CD14-positive monocyte (primary cell): ENCODE data around the gene CNTN1. TPM values are rescaled to one million over a fixed set of nuclear protein-coding genes. Genes with fewer than 3 reads are reported as not detected.

ENCODE experiments used
- DNase-seq, 3 donors: peaks; one replicate each; pipeline ENCODE4 v3.0.0-alpha.2; 2011 to 2022
- H2AFZ ChIP-seq: 2 replicates; pipeline ENCODE4 v1.6.0; 2012; ENCODE audit warnings: mild to moderate bottlenecking, low read depth, low read length, inconsistent platforms; ENCODE audit not compliant: insufficient read depth, poor library complexity, severe bottlenecking
- H3K27ac ChIP-seq, 2 donors: 1 replicate in 1 of 2; 2 replicates in 1 of 2; pipeline ENCODE4 v1.5.1; 2012 to 2013; ENCODE audit warnings: low read length in 2 of 2, control low read depth in 1 of 2, inconsistent platforms in 1 of 2, low read depth in 1 of 2, mild to moderate bottlenecking in 1 of 2
- H3K27me3 ChIP-seq, 2 donors: one replicate each; pipeline versions ENCODE4 v1.6.0 to v1.6.1; 2011 to 2013; ENCODE audit warnings: low read length in 2 of 2; ENCODE audit not compliant: control insufficient read depth in 2 of 2, insufficient read depth in 2 of 2
- H3K36me3 ChIP-seq, 2 donors: replicated peaks in 1 of 2; 1 replicate in 1 of 2; 2 replicates in 1 of 2; pipeline versions ENCODE4 v1.5.1 to v1.6.1; 2012 to 2013; ENCODE audit warnings: low read length in 2 of 2, control low read depth in 1 of 2, inconsistent platforms in 1 of 2, mild to moderate bottlenecking in 1 of 2; ENCODE audit not compliant: insufficient read depth in 2 of 2, control insufficient read depth in 1 of 2
- H3K4me1 ChIP-seq, 2 donors: 1 replicate in 1 of 2; 2 replicates in 1 of 2; pipeline versions ENCODE4 v1.5.1 to v1.6.1; 2012 to 2013; ENCODE audit warnings: low read length in 2 of 2, control low read depth in 1 of 2, inconsistent platforms in 1 of 2, mild to moderate bottlenecking in 1 of 2, moderate library complexity in 1 of 2; ENCODE audit not compliant: insufficient read depth in 2 of 2, control insufficient read depth in 1 of 2
- H3K4me2 ChIP-seq: replicated peaks from 2 replicates; pipeline ENCODE3; 2012; ENCODE audit warnings: low read length, moderate library complexity, mild to moderate bottlenecking; ENCODE audit not compliant: poor library complexity, severe bottlenecking; ENCODE audit errors: extremely low read depth
- H3K4me3 ChIP-seq, 3 experiments: fragments of 200-600 bp in 1 of 3; sonication (generic) in 1 of 3; replicated peaks in 1 of 3; 1 replicate in 2 of 3; 2 replicates in 1 of 3; pipeline ENCODE4 v1.5.1; 2011 to 2013; ENCODE audit warnings: low read length in 3 of 3, mild to moderate bottlenecking in 3 of 3, control low read depth in 2 of 3, low read depth in 2 of 3, inconsistent platforms in 1 of 3, moderate library complexity in 1 of 3
- H3K79me2 ChIP-seq: 2 replicates; pipeline ENCODE4 v1.6.0; 2012; ENCODE audit warnings: mild to moderate bottlenecking, control low read depth, inconsistent platforms, low read length, moderate library complexity; ENCODE audit not compliant: insufficient read depth
- H3K9ac ChIP-seq: 2 replicates; pipeline ENCODE4 v1.6.0; 2017; ENCODE audit warnings: low read length, mild to moderate bottlenecking; ENCODE audit not compliant: insufficient read depth, poor library complexity, severe bottlenecking
- H3K9me3 ChIP-seq, 2 donors: replicated peaks in 1 of 2; 1 replicate in 1 of 2; 2 replicates in 1 of 2; pipeline versions ENCODE4 v1.5.1 to v1.6.1; 2012 to 2013; ENCODE audit warnings: low read length in 2 of 2, control low read depth in 1 of 2; ENCODE audit not compliant: control insufficient read depth in 1 of 2, insufficient read depth in 1 of 2
- H4K20me1 ChIP-seq: 2 replicates; pipeline ENCODE4 v1.6.0; 2012; ENCODE audit warnings: mild to moderate bottlenecking, low read length, control low read depth, moderate library complexity; ENCODE audit not compliant: insufficient read depth
- H3K27ac Mint-ChIP-seq, 7 donors: one replicate each; pipeline ENCODE4 v1.8.0; 2020; ENCODE audit warnings: mild to moderate bottlenecking in 7 of 7, mixed read lengths in 7 of 7, moderate library complexity in 6 of 7, inconsistent platforms in 2 of 7
- H3K27me3 Mint-ChIP-seq, 3 donors: one replicate each; pipeline ENCODE4 v1.8.0; 2021 to 2022; ENCODE audit warnings: low read depth in 3 of 3, mild to moderate bottlenecking in 3 of 3, mixed read lengths in 3 of 3, moderate library complexity in 3 of 3, inconsistent platforms in 1 of 3
- H3K36me3 Mint-ChIP-seq, 2 donors: one replicate each; pipeline ENCODE4 v1.8.0; 2020; ENCODE audit warnings: mixed read lengths in 2 of 2, inconsistent platforms in 1 of 2, mild to moderate bottlenecking in 1 of 2
- H3K4me1 Mint-ChIP-seq: one replicate; pipeline ENCODE4 v1.8.0; 2020; ENCODE audit warnings: mild to moderate bottlenecking, mixed read lengths
- H3K4me3 Mint-ChIP-seq, 2 donors: one replicate each; pipeline ENCODE4 v1.8.0; 2020; ENCODE audit warnings: mild to moderate bottlenecking in 2 of 2, mixed read lengths in 2 of 2, moderate library complexity in 1 of 2
- H3K9me3 Mint-ChIP-seq, 7 donors: one replicate each; pipeline ENCODE4 v1.8.0; 2020 to 2022; ENCODE audit warnings: mixed read lengths in 7 of 7, mild to moderate bottlenecking in 6 of 7, moderate library complexity in 6 of 7, inconsistent platforms in 2 of 7
- CTCF ChIP-seq: fragments of 200-600 bp; IDR thresholded peaks from one replicate; pipeline ENCODE4 v1.8.0; 2022; ENCODE audit warnings: antibody characterized with exemption, mild to moderate bottlenecking
- WGBS: methylation state at CpG from one replicate; pipeline ENCODE4 v1.1.5; 2013; ENCODE audit warnings: missing lambda C conversion rate; ENCODE audit not compliant: insufficient coverage; 5-methylcytosine and 5-hydroxymethylcytosine counted together
- intact Hi-C, 2 donors: fragments of 100-400 bp; cut with micrococcal nuclease; formaldehyde crosslinking; loops; one replicate each; pipeline versions ENCODE4 v1.15.0 to v1.15.1; 2023
- polyA minus RNA-seq: library from RNA; depleted of rRNA, polyadenylated mRNA; stranded (reverse); fragments of >200 nt; gene quantifications from 2 replicates; pipeline ENCODE4 v1.2.3, GENCODE V29; 2012
- polyA plus RNA-seq, 3 donors: library from polyadenylated mRNA; depleted of rRNA in 1 of 3; unstranded in 2 of 3; stranded (reverse) in 1 of 3; fragments of 300-500 nt in 2 of 3; fragments of >200 nt in 1 of 3; fragmentation: Illumina TruSeq in 2 of 3; gene quantifications; 1 replicate in 2 of 3; 2 replicates in 1 of 3; pipeline ENCODE4 v1.2.3, GENCODE V29; 2012 to 2021
- total RNA-seq, 12 experiments: library from RNA in 1 of 12; stranded (reverse) in 1 of 12; fragments of 120-200 nt in 1 of 12; gene quantifications; one replicate each; pipeline ENCODE4 v1.2.4 and lab custom pipeline; 2013 to 2026; ENCODE audit warnings: mixed read lengths in 6 of 12, inconsistent platforms in 1 of 12

The CNTN1 gene
- total RNA-seq (2013), result 0.25 TPM
- polyA plus RNA-seq (not detected), polyA minus RNA-seq (not detected in 2 replicates), total RNA-seq (lab: John Stamatoyannopoulos, UW) (0 to 5.0 (median 0.14) reads per million in 11 experiments)

GRCh38 chr12:40691913-40692764, at the start of gene CNTN1:
TSS of gene CNTN1 (plus strand) at chr12:40692439.
- Histone ChIP-seq H3K79me2 (no peaks in the 10 kb centered on the region), H3K9ac (no peak within 1 kb of the TSS), H3K4me3 (peak within 1 kb of the TSS in 1 of 3 experiments; percentile 49), H3K9me3 (peaks cover 3 to 13% of the 10 kb centered on the region in 2 donors), H3K36me3 (no peaks in the 10 kb centered on the region), H4K20me1 (no peaks in the 10 kb centered on the region), H3K4me2 (peak within 1 kb of the TSS; percentile 55), H3K27ac (no peak within 1 kb of the TSS), H3K4me1 (peaks cover 8 to 11% of the 10 kb centered on the region in 2 donors), H2AFZ (peak within 1 kb of the TSS; percentile 50), H3K27me3 (peaks cover 31 to 53% of the 10 kb centered on the region in 2 donors)
- H3K4me1 Mint-ChIP-seq, result no peaks in the 10 kb centered on the region
- peaks cover 0 to 10% (median 7%) of the 10 kb centered on the region in 7 donors for H3K9me3 Mint-ChIP-seq
- no peak for DNase-seq
- H3K4me3 Mint-ChIP-seq, result peak within 1 kb of the TSS in 1 of 2 donors; percentile 69
- no peaks in the 10 kb centered on the region for H3K36me3 Mint-ChIP-seq
- H3K27ac Mint-ChIP-seq, result peak within 1 kb of the TSS in 1 of 7 donors; percentile 20
- 0% methylated on average over 22 of the region's 31 CpGs for WGBS
- intact Hi-C loops, result no loop called here
- no peak for TF ChIP-seq CTCF
- H3K27me3 Mint-ChIP-seq, result peaks cover 37 to 55% (median 43%) of the 10 kb centered on the region in 3 donors

- no peak for TF ChIP-seq CTCF
- peaks cover 2 to 22% (median 12%) of the 10 kb centered on the region in 7 donors for H3K9me3 Mint-ChIP-seq
- no peaks in the 10 kb centered on the region for H3K79me2 ChIP-seq
- no peaks in the 10 kb centered on the region for H3K36me3 ChIP-seq
- H3K4me1 ChIP-seq, result no peaks in the 10 kb centered on the region
- intact Hi-C loops, result no loop called here
- no peaks in the 10 kb centered on the region for H3K36me3 Mint-ChIP-seq
- no peak overlapping the region for H3K4me3 Mint-ChIP-seq
- H3K4me2 ChIP-seq, result no peak overlapping the region
- no peaks in the 10 kb centered on the region for H4K20me1 ChIP-seq
- no peak overlapping the region for H3K27ac ChIP-seq
- H3K9me3 ChIP-seq, result peaks cover 0 to 7% of the 10 kb centered on the region in 2 donors
- H2AFZ ChIP-seq, result no peak overlapping the region
- no peak overlapping the region for H3K27ac Mint-ChIP-seq
- DNase-seq, result no peak
- no peaks in the 10 kb centered on the region for H3K27me3 Mint-ChIP-seq
- no peak overlapping the region for H3K9ac ChIP-seq
- no peaks in the 10 kb centered on the region for H3K4me1 Mint-ChIP-seq
- no peak overlapping the region for H3K4me3 ChIP-seq
- H3K27me3 ChIP-seq, result no peaks in the 10 kb centered on the region
Observed at GRCh38 chr12:40643506-40643905, 48.7 kb upstream of the CNTN1 start.
